Activated CD4-positive, alpha-beta T cell treated with anti-CD3 and anti-CD28 coated beads, Interleukin-2, amount 50 U/mL, for 1 hour (primary cell): ENCODE data around the gene VPS33A.
"Not testable (repeated sequence)": the region's sequence is repeated elsewhere in the genome, so short reads cannot be mapped to it uniquely, and the experiment has no call there.

ENCODE experiments used
- DNase-seq: peaks from one replicate; pipeline ENCODE4 v3.0.0-alpha.2; 2020

VPS33A gene

GRCh38 chr12:122203301-122204166, 62.8 kb downstream of the VPS33A start, which contains the start of gene B3GNT4:
TSS of gene B3GNT4 (plus strand) at chr12:122203709. CDS start at chr12:122204619, 910 bp downstream.
- peak; percentile 71 for DNase-seq

GRCh38 chr12:122202811-122203210, 63.5 kb downstream of the VPS33A start:
- not testable (repeated sequence) for DNase-seq

- no peak for DNase-seq
Observed at GRCh38 chr12:122202017-122202416, 64.3 kb downstream of the VPS33A start.

- DNase-seq = no peak
Observed at GRCh38 chr12:122201381-122201780, 64.9 kb downstream of the VPS33A start.

- no peak for DNase-seq
Observed at GRCh38 chr12:122200541-122201175, 65.6 kb downstream of the VPS33A start.

- DNase-seq = no peak
Observed at GRCh38 chr12:122199484-122200355, 66.6 kb downstream of the VPS33A start.

- no peak for DNase-seq
Observed at GRCh38 chr12:122197612-122197966, 68.7 kb downstream of the VPS33A start.

GRCh38 chr12:122195405-122195804, 70.9 kb downstream of the VPS33A start:
- no peak for DNase-seq

- DNase-seq = no peak
Observed at GRCh38 chr12:122194804-122195203, 71.5 kb downstream of the VPS33A start.

- DNase-seq = no peak
Observed at GRCh38 chr12:122192441-122192840, 73.9 kb downstream of the VPS33A start.

GRCh38 chr12:122190842-122191668, 75.2 kb downstream of the VPS33A start:
- peak; percentile 63 for DNase-seq

- no peak for DNase-seq
Observed at GRCh38 chr12:122189626-122190475, 76.4 kb downstream of the VPS33A start.

GRCh38 chr12:122187466-122187865, 78.8 kb downstream of the VPS33A start:
- DNase-seq = no peak

GRCh38 chr12:122185494-122186082, 80.7 kb downstream of the VPS33A start:
- DNase-seq = no peak

GRCh38 chr12:122185079-122185478, 81.2 kb downstream of the VPS33A start:
- DNase-seq = no peak

GRCh38 chr12:122184517-122184916, 81.8 kb downstream of the VPS33A start:
- no peak for DNase-seq

GRCh38 chr12:122183588-122183940, 82.7 kb downstream of the VPS33A start:
- DNase-seq = no peak

GRCh38 chr12:122182887-122183587, 83.3 kb downstream of the VPS33A start, which contains the start of gene LRRC43:
TSS of gene LRRC43 (plus strand) at chr12:122183123. CDS start at chr12:122183145, 22 bp downstream.
- peak; percentile 22 for DNase-seq
